Ascending aorta (tissue), 2 donors: ENCODE results near the gene ARRDC2. TPM values are rescaled to one million over a fixed set of nuclear protein-coding genes. Genes with fewer than 3 reads are reported as not detected.
A peak's percentile ranks its signal among the peaks of the same experiment; 100 is the strongest.

Experiments
- DNase-seq, 2 donors: peaks; one replicate each; pipeline ENCODE4 v3.0.0-alpha.2; 2019; ENCODE audit warnings: low spot score in 2 of 2
- H3K27ac ChIP-seq, 2 donors: fragments of 200-600 bp; sonication (generic); one replicate each; pipeline ENCODE4 v1.5.1; 2016 to 2017; ENCODE audit warnings: mild to moderate bottlenecking in 1 of 2
- H3K27me3 ChIP-seq: fragments of 200-600 bp; sonication (generic); one replicate; pipeline ENCODE4 v1.5.1; 2017
- H3K36me3 ChIP-seq, 2 donors: fragments of 200-600 bp; sonication (generic); one replicate each; pipeline ENCODE4 v1.5.1; 2016
- H3K4me1 ChIP-seq, 2 donors: fragments of 200-600 bp; sonication (generic); one replicate each; pipeline ENCODE4 v1.5.1; 2016 to 2017; ENCODE audit warnings: mild to moderate bottlenecking in 1 of 2
- H3K4me3 ChIP-seq, 2 donors: fragments of 200-600 bp; sonication (generic); one replicate each; pipeline ENCODE4 v1.5.1; 2016 to 2017; ENCODE audit warnings: mild to moderate bottlenecking in 1 of 2
- H3K9me3 ChIP-seq, 2 donors: fragments of 200-600 bp; sonication (generic); one replicate each; pipeline ENCODE4 v1.5.1; 2016
- CTCF ChIP-seq, 3 experiments: fragments of 200-600 bp in 2 of 3; fragments of 450-650 bp in 1 of 3; sonication (generic) in 2 of 3; IDR thresholded peaks; one replicate each; pipeline ENCODE4 v1.5.1; 2016 to 2019; ENCODE audit warnings: antibody characterized with exemption in 3 of 3, mild to moderate bottlenecking in 1 of 3, moderate library complexity in 1 of 3
- intact Hi-C: fragments of 100-400 bp; cut with DNase I; formaldehyde crosslinking; loops from one replicate; pipeline ENCODE4 v1.15.1; 2023
- total RNA-seq: library from RNA; depleted of rRNA; stranded (reverse); fragments of >200 nt; gene quantifications from one replicate; pipeline ENCODE4 v1.1.0, GENCODE V29; 2016

ARRDC2 gene
- total RNA-seq, 1 donor from 2014 or later = 443 TPM

DNA sequence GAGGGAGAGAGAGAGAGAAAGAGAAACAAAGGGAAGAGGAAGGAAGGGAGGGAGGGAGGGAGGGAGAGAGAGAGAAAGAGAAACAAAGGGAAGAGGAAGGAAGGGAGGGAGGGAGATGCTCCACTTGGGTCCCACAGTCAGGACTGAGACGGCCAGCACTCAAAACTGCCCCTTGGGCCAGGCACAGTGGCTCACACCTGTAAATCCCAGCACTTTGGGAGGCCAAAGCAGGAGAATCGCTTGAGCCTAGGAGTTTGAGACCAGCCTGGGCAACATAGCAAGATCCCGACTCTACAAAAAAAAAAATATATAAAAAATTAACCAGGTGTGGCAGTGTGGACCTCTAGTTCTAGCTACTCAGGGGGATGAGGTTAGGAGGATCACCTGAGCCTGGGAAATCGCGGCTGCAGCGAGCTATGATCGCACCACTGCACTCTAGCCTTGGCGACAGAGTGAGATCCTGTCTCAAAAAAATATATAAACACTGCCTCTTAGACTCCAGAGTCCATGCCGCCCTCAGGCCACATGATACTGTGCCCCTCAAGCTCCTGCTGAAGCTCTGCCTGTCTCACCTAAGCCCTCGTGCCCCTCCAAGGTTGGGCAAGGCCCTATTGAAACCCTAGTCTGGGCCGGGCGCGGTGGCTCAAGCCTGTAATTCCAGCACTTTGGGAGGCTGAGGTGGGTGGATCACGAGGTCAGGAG lies 8.4 kb downstream of the ARRDC2 start:
- no peak overlapping the region for H3K4me3 ChIP-seq
- peak overlapping the region; percentile 89 to 90 for H3K27ac ChIP-seq
- no peaks in the 10 kb centered on the region for H3K9me3 ChIP-seq
- DNase-seq = no peak
- intact Hi-C loops = no loop called here
- H3K4me1 ChIP-seq = peaks cover 30 to 50% of the 10 kb centered on the region in 2 donors
- H3K27me3 ChIP-seq = no peaks in the 10 kb centered on the region
- TF ChIP-seq CTCF (IDR thresholded peaks at IDR 0.05) = no peak
- H3K36me3 ChIP-seq = peaks cover 34 to 43% of the 10 kb centered on the region in 2 donors

DNA sequence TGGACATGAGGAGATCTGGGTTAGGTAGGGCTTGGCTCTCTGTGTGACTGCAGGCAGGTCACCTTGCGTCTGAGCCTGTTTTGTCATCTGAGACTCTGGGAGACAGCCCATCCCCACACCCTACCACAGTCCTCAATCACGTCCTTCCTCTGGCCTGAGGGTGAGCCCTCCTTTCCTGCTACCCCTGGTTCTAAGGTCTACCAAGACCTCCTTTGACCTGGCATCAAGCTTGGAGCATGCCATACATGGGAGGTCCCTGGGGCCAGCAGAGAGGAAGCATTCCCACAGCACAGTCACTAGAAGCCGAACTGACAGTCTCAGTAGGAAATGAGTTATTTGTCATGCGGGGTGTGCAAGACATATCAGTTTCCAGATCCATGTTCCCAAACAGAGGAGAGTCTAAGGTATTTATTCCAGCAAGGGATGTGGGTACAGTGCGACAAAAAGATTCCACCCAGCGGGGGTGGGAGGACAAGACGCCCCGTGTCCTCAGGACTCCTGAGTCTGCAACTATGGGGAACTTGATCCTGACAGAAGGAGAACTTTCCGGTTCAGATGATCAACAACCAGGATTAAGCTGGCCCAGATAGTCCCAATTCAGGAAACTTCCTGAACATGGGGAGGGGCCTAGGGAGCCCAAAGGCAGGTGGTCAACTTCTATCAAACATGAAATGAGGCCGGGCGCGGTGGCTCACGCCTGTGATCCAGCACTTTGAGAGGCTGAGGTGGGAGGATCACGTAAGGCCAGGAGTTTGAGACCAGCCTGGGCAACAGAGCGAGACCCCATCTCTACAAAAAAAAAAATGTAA lies 9.5 kb downstream of the ARRDC2 start:
- H3K4me1 ChIP-seq = peaks cover 35 to 60% of the 10 kb centered on the region in 2 donors
- no peak for DNase-seq
- no peak overlapping the region for H3K4me3 ChIP-seq
- intact Hi-C loops = no loop called here
- TF ChIP-seq CTCF (IDR thresholded peaks at IDR 0.05) = no peak
- peaks cover 25 to 32% of the 10 kb centered on the region in 2 donors for H3K36me3 ChIP-seq
- H3K9me3 ChIP-seq = no peaks in the 10 kb centered on the region
- peak overlapping the region; percentile 89 to 90 for H3K27ac ChIP-seq
- no peaks in the 10 kb centered on the region for H3K27me3 ChIP-seq

DNA sequence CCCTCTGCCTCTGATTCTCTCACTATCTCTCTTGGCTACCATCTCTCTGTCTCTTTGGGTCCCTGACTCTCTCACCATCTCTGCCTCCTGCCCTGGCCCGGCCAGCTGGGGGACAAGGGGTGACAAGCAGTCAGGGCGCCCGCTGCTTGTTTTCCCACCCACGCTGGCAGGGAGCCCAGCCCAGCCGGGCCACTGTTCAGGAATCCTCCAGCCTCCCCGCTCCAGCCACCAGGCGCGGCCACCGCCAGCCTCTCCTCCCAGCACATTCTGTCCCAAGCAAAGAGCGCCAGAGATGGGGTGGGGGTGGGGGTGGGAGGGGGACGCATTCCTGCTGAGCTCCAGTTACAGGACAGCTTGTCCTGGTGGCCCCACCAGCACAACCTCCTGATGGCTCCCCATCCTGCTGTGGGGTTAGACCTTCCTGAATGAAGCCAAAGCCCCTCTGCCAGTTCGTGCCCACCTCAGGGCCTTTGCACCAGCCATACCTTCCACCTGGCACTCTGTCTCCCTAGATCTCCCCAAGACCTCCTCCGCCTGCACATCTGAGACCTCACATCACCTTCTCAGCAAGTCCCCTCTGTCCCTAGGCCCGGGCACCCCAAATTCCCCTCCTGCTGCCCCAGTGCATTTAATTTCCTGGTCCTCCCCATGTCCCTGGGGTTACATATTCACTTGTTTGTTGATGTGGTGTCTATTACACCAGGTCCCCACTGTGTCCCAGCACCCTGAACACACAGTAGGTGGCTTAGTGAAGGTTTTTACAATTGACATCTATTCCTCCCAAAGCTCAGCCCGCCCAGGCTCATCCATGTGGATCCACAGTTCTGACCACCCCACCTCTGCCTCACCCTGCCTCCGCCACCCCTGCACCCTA lies 12.5 kb downstream of the ARRDC2 start:
- intact Hi-C loops = loop anchor here (1.0 to 2.0 kb wide), 2 partner anchors 14 to 29 kb away; no protein-coding TSS in a partner anchor
- Histone ChIP-seq H3K36me3 (peaks cover 1 to 4% of the 10 kb centered on the region in 2 donors), H3K4me1 (peaks cover 39 to 71% of the 10 kb centered on the region in 2 donors), H3K27me3 (no peaks in the 10 kb centered on the region), H3K27ac (peak overlapping the region; percentile 89 to 90), H3K9me3 (no peaks in the 10 kb centered on the region), H3K4me3 (peak overlapping the region in 1 of 2 donors; percentile 19)
- DNase-seq = peak; percentile 77 to 96
- no peak for TF ChIP-seq CTCF (IDR thresholded peaks at IDR 0.05)

DNA sequence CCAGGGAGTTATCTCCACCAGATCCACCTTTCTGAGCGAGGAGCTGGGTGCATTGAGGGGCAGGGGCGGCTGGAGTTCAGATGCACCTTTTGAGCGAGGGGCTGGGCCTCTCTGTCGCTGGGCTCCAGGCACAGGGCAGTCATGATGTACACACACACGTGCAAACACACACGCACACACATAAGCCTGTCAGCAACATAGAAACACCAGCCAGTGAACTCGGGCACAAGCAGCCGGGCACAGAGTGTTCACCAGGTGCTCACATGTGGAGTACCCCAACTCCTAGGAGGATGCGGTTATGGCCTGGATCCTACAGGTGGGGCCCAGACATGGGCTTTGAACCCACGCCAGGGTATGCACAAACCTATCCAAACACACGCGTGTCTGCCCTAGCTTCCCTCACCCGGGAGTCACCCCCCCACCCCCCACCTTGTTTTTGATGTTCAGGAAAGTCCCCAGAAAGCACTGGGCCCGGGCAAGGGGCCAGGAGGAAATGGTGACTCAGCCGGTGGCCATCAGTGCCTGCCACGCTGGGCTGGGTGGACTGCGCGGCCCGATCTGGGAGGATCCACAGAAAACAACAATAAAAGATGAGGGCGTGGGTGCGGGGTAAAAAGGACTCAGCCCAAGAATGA lies 13.3 kb downstream of the ARRDC2 start:
- TF ChIP-seq CTCF (IDR thresholded peaks at IDR 0.05) = no peak
- Histone ChIP-seq H3K27ac (peak overlapping the region; percentile 89 to 90), H3K4me3 (peak overlapping the region; percentile 11 to 26), H3K9me3 (no peaks in the 10 kb centered on the region), H3K36me3 (no peaks in the 10 kb centered on the region), H3K27me3 (no peaks in the 10 kb centered on the region), H3K4me1 (peaks cover 38 to 71% of the 10 kb centered on the region in 2 donors)
- intact Hi-C loops = loop anchor here (1.0 to 2.0 kb wide), 2 partner anchors 14 to 28 kb away; no protein-coding TSS in a partner anchor
- DNase-seq = peak; percentile 75 to 95
